Liver (tissue), 9 donors: Measurements from ENCODE around the gene KIFC3. TPM values are rescaled to one million over a fixed set of nuclear protein-coding genes. Genes with fewer than 3 reads are reported as not detected.

Experiments used
- DNase-seq: peaks from one replicate; pipeline ENCODE4 v3.0.0-alpha.2; 2017; ENCODE audit warnings: low spot score
- H3K27ac ChIP-seq, 2 donors: one replicate each; pipeline ENCODE4 v1.7.0; 2013; ENCODE audit warnings: inconsistent platforms in 2 of 2, low read length in 2 of 2, control low read depth in 1 of 2, low read depth in 1 of 2, mild to moderate bottlenecking in 1 of 2
- H3K27me3 ChIP-seq, 4 donors: one replicate each; pipeline versions ENCODE4 v1.6.1 to v1.7.0; 2013; ENCODE audit warnings: low read length in 3 of 4, inconsistent platforms in 1 of 4, mild to moderate bottlenecking in 1 of 4, moderate library complexity in 1 of 4; ENCODE audit not compliant: control insufficient read depth in 4 of 4, insufficient read depth in 4 of 4
- H3K36me3 ChIP-seq, 4 donors: one replicate each; pipeline versions ENCODE4 v1.6.1 to v1.7.0; 2013; ENCODE audit warnings: low read length in 3 of 4, mild to moderate bottlenecking in 3 of 4, low read depth in 1 of 4, moderate library complexity in 1 of 4; ENCODE audit not compliant: control insufficient read depth in 4 of 4, insufficient read depth in 3 of 4
- H3K4me1 ChIP-seq, 4 donors: one replicate each; pipeline versions ENCODE4 v1.6.1 to v1.7.0; 2013; ENCODE audit warnings: low read length in 3 of 4, mild to moderate bottlenecking in 3 of 4, moderate library complexity in 1 of 4; ENCODE audit not compliant: control insufficient read depth in 4 of 4, insufficient read depth in 4 of 4
- H3K4me3 ChIP-seq, 3 donors: one replicate each; pipeline versions ENCODE4 v1.6.1 to v1.7.0; 2013; ENCODE audit warnings: low read length in 3 of 3, control low read depth in 1 of 3, low read depth in 1 of 3, mild to moderate bottlenecking in 1 of 3
- H3K9ac ChIP-seq, 2 donors: one replicate each; pipeline ENCODE4 v1.7.0; 2013; ENCODE audit warnings: low read length in 2 of 2, mild to moderate bottlenecking in 2 of 2, moderate library complexity in 2 of 2, control low read depth in 1 of 2, low read depth in 1 of 2
- H3K9me3 ChIP-seq, 4 donors: one replicate each; pipeline versions ENCODE4 v1.6.1 to v1.7.0; 2013; ENCODE audit warnings: low read length in 3 of 4; ENCODE audit not compliant: control insufficient read depth in 4 of 4
- EGR1 ChIP-seq, 2 donors: IDR thresholded peaks; 2 replicates each; pipeline ENCODE4 v1.6.1; 2016 to 2018; ENCODE audit warnings: antibody characterized with exemption in 2 of 2, low read depth in 2 of 2
- FOXA1 ChIP-seq: IDR thresholded peaks from 2 replicates; pipeline ENCODE4 v1.6.1; 2016; ENCODE audit warnings: antibody characterized with exemption
- FOXA2 ChIP-seq: IDR thresholded peaks from 2 replicates; pipeline ENCODE4 v1.6.1; 2016; ENCODE audit warnings: antibody characterized with exemption
- GABPA ChIP-seq, 2 donors: IDR thresholded peaks in 1 of 2; conservative IDR thresholded peaks in 1 of 2; 2 replicates each; pipeline ENCODE4 v1.6.1; 2016; ENCODE audit warnings: antibody characterized with exemption in 2 of 2, mild to moderate bottlenecking in 1 of 2, moderate library complexity in 1 of 2
- HNF4A ChIP-seq, 2 donors: conservative IDR thresholded peaks; 2 replicates each; pipeline ENCODE4 v1.6.1; 2016; ENCODE audit warnings: antibody characterized with exemption in 2 of 2, mild to moderate bottlenecking in 2 of 2
- HNF4G ChIP-seq: IDR thresholded peaks from 2 replicates; pipeline ENCODE4 v1.6.1; 2016; ENCODE audit warnings: antibody characterized with exemption
- JUND ChIP-seq, 2 donors: IDR thresholded peaks; 2 replicates each; pipeline ENCODE4 v1.6.1; 2016; ENCODE audit warnings: antibody characterized with exemption in 2 of 2
- NR2F2 ChIP-seq: IDR thresholded peaks from 2 replicates; pipeline ENCODE4 v1.6.1; 2016; ENCODE audit warnings: antibody characterized with exemption
- RAD21 ChIP-seq, 2 donors: IDR thresholded peaks; 2 replicates each; pipeline ENCODE4 v1.6.1; 2016; ENCODE audit warnings: antibody characterized with exemption in 2 of 2, mild to moderate bottlenecking in 2 of 2
- RXRA ChIP-seq, 2 donors: IDR thresholded peaks; 2 replicates each; pipeline ENCODE4 v1.6.1; 2017 to 2018; ENCODE audit warnings: antibody characterized with exemption in 2 of 2, mild to moderate bottlenecking in 1 of 2
- SP1 ChIP-seq: IDR thresholded peaks from 2 replicates; pipeline ENCODE4 v1.6.1; 2018; ENCODE audit warnings: antibody characterized with exemption, mild to moderate bottlenecking
- TAF1 ChIP-seq: conservative IDR thresholded peaks from 2 replicates; pipeline ENCODE4 v1.6.1; 2016; ENCODE audit warnings: antibody characterized with exemption, mild to moderate bottlenecking
- YY1 ChIP-seq: IDR thresholded peaks from 2 replicates; pipeline ENCODE4 v1.6.1; 2016; ENCODE audit warnings: antibody characterized with exemption, mild to moderate bottlenecking
- WGBS: extraction: QIAGEN DNeasy Blood & Tissue Kit; methylation state at CpG from one replicate; pipeline ENCODE4 v1.1.7; 2013; 5-methylcytosine and 5-hydroxymethylcytosine counted together
- polyA plus RNA-seq, 2 donors: library from polyadenylated mRNA; stranded (reverse) in 1 of 2; unstranded in 1 of 2; fragments of 200-250 nt in 1 of 2; fragments of >200 nt in 1 of 2; fragmentation: Nextera tagmentation in 1 of 2; extraction: Ambion mirVana in 1 of 2; gene quantifications; one replicate each; pipeline versions ENCODE4 v1.2.1 to v1.2.3, GENCODE V29; 2013 to 2015
- total RNA-seq, 2 donors: library from RNA; depleted of rRNA; stranded (reverse); fragments of >200 nt; gene quantifications; one replicate each; pipeline ENCODE4 v1.2.3, GENCODE V29; 2014
- TF ChIP-seq, protein P1 (sequence below): IDR thresholded peaks from 2 replicates; pipeline ENCODE4 v1.6.1; 2016; ENCODE audit warnings: antibody characterized with exemption
- TF ChIP-seq, protein P2 (sequence below): fragments of 150-350 bp; IDR thresholded peaks from 2 replicates; pipeline ENCODE4 v1.5.1; 2017; ENCODE audit warnings: improper control_type of control experiment, low read depth, low read length; ENCODE audit not compliant: missing input control
- TF ChIP-seq, protein P3 (sequence below): IDR thresholded peaks from 2 replicates; pipeline ENCODE4 v1.6.1; 2016; ENCODE audit warnings: antibody characterized with exemption
- TF ChIP-seq, protein P4 (sequence below): IDR thresholded peaks from 2 replicates; pipeline ENCODE4 v1.6.1; 2016; ENCODE audit warnings: antibody characterized with exemption
- TF ChIP-seq, protein P5 (sequence below): IDR thresholded peaks from 2 replicates; pipeline ENCODE4 v1.6.1; 2016; ENCODE audit warnings: antibody characterized with exemption, mild to moderate bottlenecking
- donor health status: healthy.
- donor health status: healthy.
- donor health status: healthy.
- donor health status: healthy.
- donor health status: healthy.

The KIFC3 gene
- total and polyA plus RNA-seq, 4 donors = 16.5 to 103 (median 27.4) TPM

DNA sequence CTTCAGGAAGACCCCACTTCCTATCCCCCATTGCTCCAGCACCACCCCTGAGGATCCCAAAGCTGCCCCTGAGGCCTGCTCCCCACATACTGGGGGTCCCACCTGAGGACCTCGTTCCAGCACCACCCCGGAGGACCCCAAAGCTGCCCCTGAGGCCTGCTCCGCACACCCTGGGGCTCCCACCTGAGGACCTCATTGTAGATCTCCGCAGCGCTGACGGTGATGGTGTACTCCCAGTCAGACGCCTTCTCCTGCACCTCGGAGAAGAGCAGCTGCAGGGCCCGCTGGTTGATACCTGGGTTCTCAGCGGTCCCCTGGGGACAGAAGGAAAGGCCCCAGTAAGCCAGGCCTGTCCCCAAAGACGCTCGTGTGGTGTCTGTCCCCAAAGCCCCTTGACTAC lies 40.3 kb downstream of the KIFC3 start:
- TF ChIP-seq FOXA2 (no peak), NR2F2 (no peak), FOXA1 (no peak), GABPA (IDR thresholded peaks at IDR 0.05 in 1 of 2, conservative IDR thresholded peaks at IDR 0.05 in 1 of 2) (no peak), HNF4G (no peak), JUND (IDR thresholded peaks at IDR 0.05) (no peak), EGR1 (IDR thresholded peaks at IDR 0.05; ENCODE audit: low read depth in 2 of 2) (no peak), TAF1 (no peak), YY1 (no peak), HNF4A (conservative IDR thresholded peaks at IDR 0.05) (no peak), SP1 (no peak), RAD21 (IDR thresholded peaks at IDR 0.05) (no peak), RXRA (IDR thresholded peaks at IDR 0.05) (no peak)
- TF ChIP-seq, protein P1, sequence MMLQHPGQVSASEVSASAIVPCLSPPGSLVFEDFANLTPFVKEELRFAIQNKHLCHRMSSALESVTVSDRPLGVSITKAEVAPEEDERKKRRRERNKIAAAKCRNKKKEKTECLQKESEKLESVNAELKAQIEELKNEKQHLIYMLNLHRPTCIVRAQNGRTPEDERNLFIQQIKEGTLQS = no peak
- TF ChIP-seq, protein P2, sequence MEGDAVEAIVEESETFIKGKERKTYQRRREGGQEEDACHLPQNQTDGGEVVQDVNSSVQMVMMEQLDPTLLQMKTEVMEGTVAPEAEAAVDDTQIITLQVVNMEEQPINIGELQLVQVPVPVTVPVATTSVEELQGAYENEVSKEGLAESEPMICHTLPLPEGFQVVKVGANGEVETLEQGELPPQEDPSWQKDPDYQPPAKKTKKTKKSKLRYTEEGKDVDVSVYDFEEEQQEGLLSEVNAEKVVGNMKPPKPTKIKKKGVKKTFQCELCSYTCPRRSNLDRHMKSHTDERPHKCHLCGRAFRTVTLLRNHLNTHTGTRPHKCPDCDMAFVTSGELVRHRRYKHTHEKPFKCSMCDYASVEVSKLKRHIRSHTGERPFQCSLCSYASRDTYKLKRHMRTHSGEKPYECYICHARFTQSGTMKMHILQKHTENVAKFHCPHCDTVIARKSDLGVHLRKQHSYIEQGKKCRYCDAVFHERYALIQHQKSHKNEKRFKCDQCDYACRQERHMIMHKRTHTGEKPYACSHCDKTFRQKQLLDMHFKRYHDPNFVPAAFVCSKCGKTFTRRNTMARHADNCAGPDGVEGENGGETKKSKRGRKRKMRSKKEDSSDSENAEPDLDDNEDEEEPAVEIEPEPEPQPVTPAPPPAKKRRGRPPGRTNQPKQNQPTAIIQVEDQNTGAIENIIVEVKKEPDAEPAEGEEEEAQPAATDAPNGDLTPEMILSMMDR = no peak
- TF ChIP-seq, protein P3, sequence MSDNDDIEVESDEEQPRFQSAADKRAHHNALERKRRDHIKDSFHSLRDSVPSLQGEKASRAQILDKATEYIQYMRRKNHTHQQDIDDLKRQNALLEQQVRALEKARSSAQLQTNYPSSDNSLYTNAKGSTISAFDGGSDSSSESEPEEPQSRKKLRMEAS = no peak
- TF ChIP-seq, protein P4, sequence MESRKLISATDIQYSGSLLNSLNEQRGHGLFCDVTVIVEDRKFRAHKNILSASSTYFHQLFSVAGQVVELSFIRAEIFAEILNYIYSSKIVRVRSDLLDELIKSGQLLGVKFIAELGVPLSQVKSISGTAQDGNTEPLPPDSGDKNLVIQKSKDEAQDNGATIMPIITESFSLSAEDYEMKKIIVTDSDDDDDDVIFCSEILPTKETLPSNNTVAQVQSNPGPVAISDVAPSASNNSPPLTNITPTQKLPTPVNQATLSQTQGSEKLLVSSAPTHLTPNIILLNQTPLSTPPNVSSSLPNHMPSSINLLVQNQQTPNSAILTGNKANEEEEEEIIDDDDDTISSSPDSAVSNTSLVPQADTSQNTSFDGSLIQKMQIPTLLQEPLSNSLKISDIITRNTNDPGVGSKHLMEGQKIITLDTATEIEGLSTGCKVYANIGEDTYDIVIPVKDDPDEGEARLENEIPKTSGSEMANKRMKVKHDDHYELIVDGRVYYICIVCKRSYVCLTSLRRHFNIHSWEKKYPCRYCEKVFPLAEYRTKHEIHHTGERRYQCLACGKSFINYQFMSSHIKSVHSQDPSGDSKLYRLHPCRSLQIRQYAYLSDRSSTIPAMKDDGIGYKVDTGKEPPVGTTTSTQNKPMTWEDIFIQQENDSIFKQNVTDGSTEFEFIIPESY = no peak
- TF ChIP-seq, protein P5, sequence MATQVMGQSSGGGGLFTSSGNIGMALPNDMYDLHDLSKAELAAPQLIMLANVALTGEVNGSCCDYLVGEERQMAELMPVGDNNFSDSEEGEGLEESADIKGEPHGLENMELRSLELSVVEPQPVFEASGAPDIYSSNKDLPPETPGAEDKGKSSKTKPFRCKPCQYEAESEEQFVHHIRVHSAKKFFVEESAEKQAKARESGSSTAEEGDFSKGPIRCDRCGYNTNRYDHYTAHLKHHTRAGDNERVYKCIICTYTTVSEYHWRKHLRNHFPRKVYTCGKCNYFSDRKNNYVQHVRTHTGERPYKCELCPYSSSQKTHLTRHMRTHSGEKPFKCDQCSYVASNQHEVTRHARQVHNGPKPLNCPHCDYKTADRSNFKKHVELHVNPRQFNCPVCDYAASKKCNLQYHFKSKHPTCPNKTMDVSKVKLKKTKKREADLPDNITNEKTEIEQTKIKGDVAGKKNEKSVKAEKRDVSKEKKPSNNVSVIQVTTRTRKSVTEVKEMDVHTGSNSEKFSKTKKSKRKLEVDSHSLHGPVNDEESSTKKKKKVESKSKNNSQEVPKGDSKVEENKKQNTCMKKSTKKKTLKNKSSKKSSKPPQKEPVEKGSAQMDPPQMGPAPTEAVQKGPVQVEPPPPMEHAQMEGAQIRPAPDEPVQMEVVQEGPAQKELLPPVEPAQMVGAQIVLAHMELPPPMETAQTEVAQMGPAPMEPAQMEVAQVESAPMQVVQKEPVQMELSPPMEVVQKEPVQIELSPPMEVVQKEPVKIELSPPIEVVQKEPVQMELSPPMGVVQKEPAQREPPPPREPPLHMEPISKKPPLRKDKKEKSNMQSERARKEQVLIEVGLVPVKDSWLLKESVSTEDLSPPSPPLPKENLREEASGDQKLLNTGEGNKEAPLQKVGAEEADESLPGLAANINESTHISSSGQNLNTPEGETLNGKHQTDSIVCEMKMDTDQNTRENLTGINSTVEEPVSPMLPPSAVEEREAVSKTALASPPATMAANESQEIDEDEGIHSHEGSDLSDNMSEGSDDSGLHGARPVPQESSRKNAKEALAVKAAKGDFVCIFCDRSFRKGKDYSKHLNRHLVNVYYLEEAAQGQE = no peak
- Histone ChIP-seq H3K27me3 (no peaks in the 10 kb centered on the region), H3K4me1 (peaks cover 0 to 7% (median 3%) of the 10 kb centered on the region in 4 donors), H3K9me3 (no peaks in the 10 kb centered on the region), H3K27ac (no peak overlapping the region), H3K4me3 (no peak overlapping the region), H3K9ac (no peak overlapping the region), H3K36me3 (peaks cover 5 to 73% (median 22%) of the 10 kb centered on the region in 4 donors)
- DNase-seq = no peak
- 96% methylated on average over 12 of the region's 12 CpGs for WGBS
